K562 (cell line): ENCODE results near the gene GSK3B. TPM values are rescaled to one million over a fixed set of nuclear protein-coding genes. Genes with fewer than 3 reads are reported as not detected.

Source experiments
- ATAC-seq: fragments of 200-7000 bp; cut with Tn5 transposase; 3 replicates; pipeline ENCODE4 v1.9.1; 2020; ENCODE audit warnings: moderate library complexity
- BruUV-seq: library from RNA; stranded (reverse); fragments of 400-500 nt; replicated peaks from 2 replicates; lab custom pipeline; 2021; lab: Mats Ljungman, UMichigan
- CTCF ChIA-PET: fragments of 300-600 bp; formaldehyde crosslinking; extraction: SDS; loops from one replicate; lab custom pipeline; 2021; ENCODE audit warnings: low intra/inter-chr PET ratio; lab: Yijun Ruan, JAX
- POLR2A ChIA-PET: fragments of 300-600, 350-650 bp; sonication (Branson Sonifier 250); formaldehyde crosslinking; extraction: SDS; loops from one replicate; lab custom pipeline; 2021; ENCODE audit warnings: antibody characterized with exemption, inconsistent platforms; lab: Yijun Ruan, JAX
- DNase-seq, 4 experiments: peaks; one replicate each; pipeline versions ENCODE4 v3.0.0 to v3.0.0-alpha.2; 2011 to 2018; ENCODE audit warnings: low spot score in 3 of 4, mixed read lengths in 3 of 4; ENCODE audit errors: extremely low read depth in 1 of 4
- FAIRE-seq: peaks from 2 replicates; lab custom pipeline; 2011; peaks lifted over from hg19 to GRCh38; lab: Jason Lieb, UNC
- H2AFZ ChIP-seq: 2 replicates; pipeline ENCODE4 v1.6.0; 2011; ENCODE audit warnings: low read depth, low read length, control low read depth, inconsistent platforms
- H3K27ac ChIP-seq: fragments of 200-600 bp; 3 replicates; pipeline ENCODE4 v1.8.0; 2011; ENCODE audit warnings: low read depth, mild to moderate bottlenecking, control low read depth, inconsistent platforms, low read length, moderate library complexity, mixed read lengths; ENCODE audit errors: extremely low read depth
- H3K27me3 ChIP-seq, 2 experiments: fragments of 300-600 bp in 1 of 2; 2 replicates in 1 of 2; 3 replicates in 1 of 2; pipeline versions ENCODE4 v1.6.0 to v1.8.0; 2011; ENCODE audit warnings: inconsistent platforms in 2 of 2, low read length in 2 of 2, mild to moderate bottlenecking in 1 of 2, mixed read lengths in 1 of 2, moderate library complexity in 1 of 2; ENCODE audit not compliant: control insufficient read depth in 2 of 2, insufficient read depth in 2 of 2
- H3K36me3 ChIP-seq: fragments of 300-600 bp; 3 replicates; pipeline ENCODE4 v1.8.0; 2011; ENCODE audit warnings: mild to moderate bottlenecking, low read length, inconsistent platforms; ENCODE audit not compliant: control insufficient read depth, insufficient read depth
- H3K4me1 ChIP-seq, 2 experiments: fragments of 200-600 bp in 1 of 2; replicated peaks in 1 of 2; 2 replicates in 1 of 2; 3 replicates in 1 of 2; pipeline versions ENCODE4 v1.5.1 to v1.8.0; 2011; ENCODE audit warnings: inconsistent platforms in 2 of 2, low read length in 2 of 2, mild to moderate bottlenecking in 1 of 2, mixed read lengths in 1 of 2, moderate library complexity in 1 of 2; ENCODE audit not compliant: control insufficient read depth in 2 of 2, insufficient read depth in 2 of 2
- H3K4me2 ChIP-seq: 2 replicates; pipeline ENCODE4 v1.6.1; 2011; ENCODE audit warnings: low read length, control low read depth, inconsistent platforms, mixed read lengths; ENCODE audit not compliant: insufficient read depth
- H3K4me3 ChIP-seq: fragments of 200-600 bp; sonication (generic), shearing (Covaris generic); 2 replicates; pipeline ENCODE4 v1.5.1; 2016; ENCODE audit warnings: control low read depth, inconsistent platforms
- H3K79me2 ChIP-seq: fragments of 200-600 bp; 3 replicates; pipeline ENCODE4 v1.8.0; 2011; ENCODE audit warnings: low read length, inconsistent platforms; ENCODE audit not compliant: control insufficient read depth, insufficient read depth
- H3K9ac ChIP-seq, 2 experiments: 2 replicates each; pipeline versions ENCODE4 v1.6.0 to v1.6.1; 2011; ENCODE audit warnings: low read depth in 2 of 2, low read length in 2 of 2, control low read depth in 1 of 2, inconsistent platforms in 1 of 2, mild to moderate bottlenecking in 1 of 2, mixed read lengths in 1 of 2; ENCODE audit not compliant: insufficient read depth in 1 of 2
- H3K9me1 ChIP-seq: one replicate; pipeline ENCODE4 v1.6.0; 2011; ENCODE audit warnings: inconsistent platforms, mild to moderate bottlenecking, low read length, moderate library complexity; ENCODE audit not compliant: control insufficient read depth, insufficient read depth
- H3K9me3 ChIP-seq: replicated peaks from 2 replicates; pipeline ENCODE4 v1.5.1; 2011; ENCODE audit warnings: low read depth, low read length, inconsistent platforms; ENCODE audit not compliant: control insufficient read depth, insufficient read depth
- H4K20me1 ChIP-seq: replicated peaks from 2 replicates; pipeline ENCODE4 v1.6.1; 2011; ENCODE audit warnings: low read length, inconsistent platforms, mixed read lengths; ENCODE audit not compliant: control insufficient read depth, insufficient read depth
- GABPB1 ChIP-seq: sonication (generic); formaldehyde crosslinking; IDR thresholded peaks from 2 replicates; pipeline ENCODE4 v1.8.0; 2022; ENCODE audit warnings: mild to moderate bottlenecking, missing genetic modification reagents
- GABPB2 ChIP-seq: fragments of 250-450 bp; sonication (Bioruptor Pico); conservative IDR thresholded peaks from 2 replicates; pipeline ENCODE4 v1.5.1; 2021; ENCODE audit warnings: mild to moderate bottlenecking
- HES1 ChIP-seq: fragments of 450-650 bp; IDR thresholded peaks from 2 replicates; pipeline ENCODE4 v1.6.1; 2016; ENCODE audit warnings: low read depth, mild to moderate bottlenecking, moderate library complexity
- HMBOX1 ChIP-seq: sonication (generic); IDR thresholded peaks from 2 replicates; pipeline ENCODE4 v1.6.1; 2016
- HMG20A ChIP-seq: fragments of 450-650 bp; formaldehyde crosslinking; conservative IDR thresholded peaks from 2 replicates; pipeline ENCODE4 v1.4.0; 2020; ENCODE audit warnings: mild to moderate bottlenecking, mixed read lengths
- IRF2 ChIP-seq: sonication (generic); formaldehyde crosslinking; IDR thresholded peaks from 2 replicates; pipeline ENCODE4 v1.8.1; 2022; ENCODE audit warnings: mild to moderate bottlenecking, missing genetic modification reagents
- MEIS2 ChIP-seq: fragments of 450-650 bp; IDR thresholded peaks from 2 replicates; pipeline ENCODE4 v1.6.1; 2014; ENCODE audit warnings: mild to moderate bottlenecking; ENCODE audit not compliant: partially characterized antibody
- PBX2 ChIP-seq, 2 experiments: IDR thresholded peaks in 1 of 2; conservative IDR thresholded peaks in 1 of 2; 2 replicates each; pipeline ENCODE4 v1.6.1; 2016; ENCODE audit warnings: low read depth in 2 of 2, mild to moderate bottlenecking in 1 of 2, missing compliant biosample characterization in 1 of 2, missing genetic modification characterization in 1 of 2, moderate library complexity in 1 of 2
- SLC30A9 ChIP-seq: fragments of 250-450 bp; sonication (Bioruptor Pico); IDR thresholded peaks from 2 replicates; pipeline ENCODE4 v1.8.0; 2022; ENCODE audit warnings: mild to moderate bottlenecking, moderate library complexity
- WHSC1 ChIP-seq: IDR thresholded peaks from one replicate; pipeline ENCODE4 v1.6.1; 2012; ENCODE audit warnings: low read length, control low read depth, inconsistent platforms
- WGBS: fragments of 100-300 bp; shearing (Covaris generic); methylation state at CpG from one replicate; pipeline ENCODE4 v1.1.6; 2016; ENCODE audit warnings: low coverage, mixed read lengths; ENCODE audit not compliant: insufficient coverage; ENCODE audit errors: missing lambda C conversion rate; 5-methylcytosine and 5-hydroxymethylcytosine counted together
- in situ Hi-C: fragments of 300-500 bp; cut with MboI; formaldehyde crosslinking; loops from 4 replicates; pipeline ENCODE4 v1.15.0; 2018; ENCODE audit warnings: inconsistent platforms, mixed read lengths
- intact Hi-C: fragments of 100-400 bp; cut with micrococcal nuclease; formaldehyde crosslinking; loops from 2 replicates; pipeline ENCODE4 v1.14.2; 2022
- polyA plus RNA-seq, 8 experiments: library from polyadenylated mRNA; depleted of rRNA in 4 of 8; stranded (reverse) in 5 of 8; unstranded in 3 of 8; fragments of >200 nt; fragmentation: Nextera tagmentation in 2 of 8; fragmentation: Illumina TruSeq in 1 of 8; extraction: Ambion mirVana in 2 of 8; extraction: Trizol in 1 of 8; gene quantifications; 2 replicates each; pipeline versions ENCODE4 v1.2.1 to v1.2.3, GENCODE V29; 2011 to 2014; ENCODE audit warnings: inconsistent platforms in 1 of 8, missing spikeins in 1 of 8
- total RNA-seq, 7 experiments: library from RNA; depleted of rRNA in 6 of 7; stranded (reverse); fragments of >200 nt in 6 of 7; fragmentation: Illumina TruSeq in 2 of 7; extraction: Trizol in 2 of 7; gene quantifications; 2 replicates each; pipeline versions ENCODE4 v1.2.1 to v1.2.3, GENCODE V29; 2011 to 2021; ENCODE audit warnings: low replicate concordance in 1 of 7

Gene GSK3B
- total and polyA plus RNA-seq, 9 of the 15 experiments (the other 6 are each of a cell fraction or from before 2014, with no cell fraction given) = 4.7 to 25.0 (median 18.7) TPM

- no peak for TF ChIP-seq PBX2 (CRISPR knock-in tag; IDR thresholded peaks at IDR 0.05; ENCODE audit: low read depth)
- TF ChIP-seq PBX2 (tag; conservative IDR thresholded peaks at IDR 0.05; ENCODE audit: low read depth) = peak; percentile 14; the same call in 1 of the 2 replicates
- peak; percentile 84 for TF ChIP-seq MEIS2
Observed at GRCh38 chr3:120092474-120092873, 1.8 kb downstream of the GSK3B start (continued).

- CTCF ChIA-PET = no interaction called here
- in situ Hi-C loops = no loop called here
- Histone ChIP-seq H3K36me3 (peaks cover 16% of the 10 kb centered on the region; the same call in 2 of the 3 replicates), H3K9me1 (no peaks in the 10 kb centered on the region), H3K9ac (peak overlapping the region in 1 of 2 experiments; percentile 99; a peak in 1 of 4 replicates), H3K27ac (no peak overlapping the region), H3K79me2 (peaks cover 82% of the 10 kb centered on the region), H2AFZ (no peak overlapping the region), H3K4me1 (peaks cover 5% of the 10 kb centered on the region in 2 experiments; a peak in 3 of 5 replicates), H3K9me3 (no peaks in the 10 kb centered on the region), H4K20me1 (peaks cover 23% of the 10 kb centered on the region), H3K4me2 (peak overlapping the region; percentile 70), H3K4me3 (peak overlapping the region; percentile 92; the same call in 1 of the 2 replicates), H3K27me3 (no peaks in the 10 kb centered on the region)
- 67% methylated on average over 1 of the region's 1 CpG for WGBS
- intact Hi-C loops = loop anchor here (5.0 to 10.0 kb wide), 4 partner anchors 73 to 464 kb away; no protein-coding TSS in a partner anchor
- ATAC-seq (no peak), DNase-seq (no peak), FAIRE-seq (no peak)
- POLR2A ChIA-PET = interaction anchor here (0.7 kb wide), 1 partner anchor 12 kb away, joined by 3 read pairs; no protein-coding TSS in a partner anchor
- no TSS peak for BruUV-seq
- TF ChIP-seq HMG20A (CRISPR knock-in tag) (no peak), SLC30A9 (CRISPR knock-in tag) (no peak), HMBOX1 (no peak), GABPB2 (CRISPR knock-in tag) (no peak), WHSC1 (no peak), PBX2 (CRISPR knock-in tag; IDR thresholded peaks at IDR 0.05; ENCODE audit: low read depth) (no peak), PBX2 (tag; conservative IDR thresholded peaks at IDR 0.05; ENCODE audit: low read depth) (no peak), HES1 (no peak), GABPB1 (CRISPR knock-in tag) (no peak), IRF2 (CRISPR knock-in tag) (no peak)
Observed at GRCh38 chr3:120090422-120090821, 3.8 kb downstream of the GSK3B start.
